SK-N-SH treated with all-trans-retinoic acid at 6 μM for 48 hours (cell line): ENCODE data around the gene B4GALT7.

ENCODE experiments used
- ATAC-seq: fragments of 200-7000 bp; cut with Tn5 transposase; 3 replicates; pipeline ENCODE4 v1.9.1; 2020; ENCODE audit warnings: mild to moderate bottlenecking, moderate library complexity
- BACH2 ChIP-seq: fragments of 250-450 bp; sonication (Bioruptor Pico); IDR thresholded peaks from 2 replicates; pipeline ENCODE4 v1.9.0; 2021; ENCODE audit warnings: mild to moderate bottlenecking, borderline replicate concordance
- ESRRG ChIP-seq: fragments of 250-450 bp; sonication (Bioruptor Pico); IDR thresholded peaks from 2 replicates; pipeline ENCODE4 v1.6.1; 2021; ENCODE audit warnings: mild to moderate bottlenecking
- GLIS3 ChIP-seq: fragments of 250-450 bp; sonication (Bioruptor Pico); IDR thresholded peaks from 2 replicates; pipeline ENCODE4 v1.5.0; 2020; ENCODE audit warnings: mild to moderate bottlenecking, moderate library complexity
- ISL1 ChIP-seq: fragments of 250-450 bp; sonication (Bioruptor Pico); IDR thresholded peaks from 2 replicates; pipeline ENCODE4 v2.1.2; 2022; ENCODE audit warnings: mild to moderate bottlenecking, moderate library complexity
- OSR1 ChIP-seq: fragments of 250-450 bp; sonication (Bioruptor Pico); IDR thresholded peaks from 2 replicates; pipeline ENCODE4 v1.8.0; 2022; ENCODE audit warnings: moderate library complexity, mild to moderate bottlenecking, inconsistent platforms
- PPARA ChIP-seq: fragments of 250-450 bp; sonication (Bioruptor Pico); IDR thresholded peaks from 2 replicates; pipeline ENCODE4 v1.5.0; 2020; ENCODE audit warnings: mild to moderate bottlenecking, borderline replicate concordance
- RARB ChIP-seq: fragments of 250-450 bp; sonication (Bioruptor Pico); IDR thresholded peaks from 2 replicates; pipeline ENCODE4 v1.8.0; 2021; ENCODE audit warnings: mild to moderate bottlenecking, moderate library complexity
- SNAI2 ChIP-seq: fragments of 250-450 bp; sonication (Bioruptor Pico); IDR thresholded peaks from 2 replicates; pipeline ENCODE4 v1.5.0; 2020; ENCODE audit warnings: mild to moderate bottlenecking, moderate library complexity
- TCF4 ChIP-seq: fragments of 250-450 bp; sonication (Bioruptor Pico); IDR thresholded peaks from 2 replicates; pipeline ENCODE4 v1.8.0; 2021; ENCODE audit warnings: mild to moderate bottlenecking, moderate library complexity, borderline replicate concordance
- ZC3H10 ChIP-seq: fragments of 250-450 bp; sonication (Bioruptor Pico); IDR thresholded peaks from 2 replicates; pipeline ENCODE4 v1.5.1; 2021; ENCODE audit warnings: mild to moderate bottlenecking, moderate library complexity
- ZFP3 ChIP-seq: fragments of 250-450 bp; sonication (Bioruptor Pico); IDR thresholded peaks from 2 replicates; pipeline ENCODE4 v1.5.0; 2020; ENCODE audit warnings: mild to moderate bottlenecking, moderate library complexity
- ZFP30 ChIP-seq: fragments of 450-650 bp; formaldehyde crosslinking; IDR thresholded peaks from 2 replicates; pipeline ENCODE4 v1.5.0; 2022; ENCODE audit warnings: mild to moderate bottlenecking, moderate library complexity
- ZNF565 ChIP-seq: fragments of 450-650 bp; formaldehyde crosslinking; conservative IDR thresholded peaks from 2 replicates; pipeline ENCODE4 v1.5.0; 2020; ENCODE audit warnings: low read depth, mild to moderate bottlenecking, moderate library complexity
- ZNF70 ChIP-seq: fragments of 450-650 bp; formaldehyde crosslinking; IDR thresholded peaks from 2 replicates; pipeline ENCODE4 v1.5.0; 2020; ENCODE audit warnings: mild to moderate bottlenecking, moderate library complexity
- ZNF8 ChIP-seq: fragments of 450-650 bp; formaldehyde crosslinking; IDR thresholded peaks from 2 replicates; pipeline ENCODE4 v1.5.0; 2020; ENCODE audit warnings: mild to moderate bottlenecking, moderate library complexity
- TF ChIP-seq, protein P1 (sequence below): fragments of 250-450 bp; sonication (Bioruptor Pico); IDR thresholded peaks from 2 replicates; pipeline ENCODE4 v1.5.1; 2020; ENCODE audit warnings: low read depth, mild to moderate bottlenecking, moderate library complexity
- TF ChIP-seq, protein P2 (sequence below): fragments of 250-450 bp; sonication (Bioruptor Pico); IDR thresholded peaks from 2 replicates; pipeline ENCODE4 v1.5.0; 2020; ENCODE audit warnings: mild to moderate bottlenecking, moderate library complexity
- TF ChIP-seq, protein P3 (sequence below): fragments of 250-450 bp; sonication (Bioruptor Pico); IDR thresholded peaks from 2 replicates; pipeline ENCODE4 v1.8.0; 2020; ENCODE audit warnings: mild to moderate bottlenecking, moderate library complexity, borderline replicate concordance
- TF ChIP-seq, protein P4 (sequence below): fragments of 250-450 bp; sonication (Bioruptor Pico); IDR thresholded peaks from 2 replicates; pipeline ENCODE4 v1.5.1; 2021; ENCODE audit warnings: mild to moderate bottlenecking, moderate library complexity
- TF ChIP-seq, protein P5 (sequence below): fragments of 250-450 bp; sonication (Bioruptor Pico); IDR thresholded peaks from 2 replicates; pipeline ENCODE4 v1.8.0; 2021; ENCODE audit warnings: low read depth, mild to moderate bottlenecking, moderate library complexity, borderline replicate concordance

The B4GALT7 gene

DNA sequence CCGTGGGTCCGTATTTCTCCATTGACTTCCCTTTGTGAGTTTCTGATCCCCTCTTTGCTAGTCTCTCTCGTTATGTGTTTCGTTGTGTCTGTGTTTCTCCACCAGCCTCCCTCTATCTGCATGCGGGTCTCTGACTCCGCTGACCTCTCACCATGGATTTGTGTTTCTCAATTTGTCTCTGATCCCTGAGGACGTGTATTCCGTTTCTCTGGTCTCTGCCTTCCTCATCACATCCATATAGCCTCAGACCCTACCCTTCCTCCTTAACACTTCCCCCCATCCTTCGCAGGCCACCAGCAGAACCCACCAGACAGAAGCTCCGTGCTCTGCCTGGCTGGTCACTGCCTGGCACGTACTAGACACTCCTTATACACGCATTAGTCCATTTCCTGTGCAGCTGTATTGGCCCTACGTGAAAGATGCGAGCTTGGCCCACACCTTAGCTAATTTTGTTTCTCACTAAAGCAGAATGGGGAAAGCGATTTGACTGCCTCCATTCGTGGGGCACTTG lies 631 bp downstream of the B4GALT7 start:
- no peak for TF ChIP-seq SNAI2
- no peak for TF ChIP-seq ZC3H10 (CRISPR knock-in tag)
- TF ChIP-seq, all 23 proteins: peak for 0
- peak; percentile 13 for ATAC-seq

DNA sequence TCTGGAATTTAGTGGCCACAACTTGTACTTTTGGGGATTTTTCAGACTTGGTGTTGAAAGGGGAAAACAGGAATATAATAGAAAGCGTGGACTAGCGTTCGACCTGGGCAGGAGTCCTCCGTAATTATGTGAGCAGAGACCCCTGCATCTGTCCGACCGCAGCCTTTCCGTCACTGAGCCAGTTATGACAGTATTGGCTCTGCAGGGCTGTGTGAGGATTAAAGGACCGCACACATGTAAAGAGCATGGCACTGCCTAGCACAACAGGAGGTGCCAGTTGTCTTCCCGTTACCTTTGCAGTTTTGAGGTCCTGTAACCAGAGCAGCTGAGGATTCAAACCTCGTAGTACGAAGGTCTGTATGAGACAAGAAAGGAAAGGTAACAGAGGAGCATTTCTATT lies 1.2 kb downstream of the B4GALT7 start:
- TF ChIP-seq SNAI2 = no peak
- no peak for TF ChIP-seq RARB (CRISPR knock-in tag)
- TF ChIP-seq ESRRG (CRISPR knock-in tag) = no peak
- TF ChIP-seq, protein P1, sequence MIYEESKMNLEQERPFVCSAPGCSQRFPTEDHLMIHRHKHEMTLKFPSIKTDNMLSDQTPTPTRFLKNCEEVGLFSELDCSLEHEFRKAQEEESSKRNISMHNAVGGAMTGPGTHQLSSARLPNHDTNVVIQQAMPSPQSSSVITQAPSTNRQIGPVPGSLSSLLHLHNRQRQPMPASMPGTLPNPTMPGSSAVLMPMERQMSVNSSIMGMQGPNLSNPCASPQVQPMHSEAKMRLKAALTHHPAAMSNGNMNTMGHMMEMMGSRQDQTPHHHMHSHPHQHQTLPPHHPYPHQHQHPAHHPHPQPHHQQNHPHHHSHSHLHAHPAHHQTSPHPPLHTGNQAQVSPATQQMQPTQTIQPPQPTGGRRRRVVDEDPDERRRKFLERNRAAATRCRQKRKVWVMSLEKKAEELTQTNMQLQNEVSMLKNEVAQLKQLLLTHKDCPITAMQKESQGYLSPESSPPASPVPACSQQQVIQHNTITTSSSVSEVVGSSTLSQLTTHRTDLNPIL = no peak
- TF ChIP-seq ZFP30 = no peak
- TF ChIP-seq PPARA (CRISPR knock-in tag) = no peak
- TF ChIP-seq ISL1 = no peak
- TF ChIP-seq OSR1 (CRISPR knock-in tag) = no peak
- TF ChIP-seq, protein P2, sequence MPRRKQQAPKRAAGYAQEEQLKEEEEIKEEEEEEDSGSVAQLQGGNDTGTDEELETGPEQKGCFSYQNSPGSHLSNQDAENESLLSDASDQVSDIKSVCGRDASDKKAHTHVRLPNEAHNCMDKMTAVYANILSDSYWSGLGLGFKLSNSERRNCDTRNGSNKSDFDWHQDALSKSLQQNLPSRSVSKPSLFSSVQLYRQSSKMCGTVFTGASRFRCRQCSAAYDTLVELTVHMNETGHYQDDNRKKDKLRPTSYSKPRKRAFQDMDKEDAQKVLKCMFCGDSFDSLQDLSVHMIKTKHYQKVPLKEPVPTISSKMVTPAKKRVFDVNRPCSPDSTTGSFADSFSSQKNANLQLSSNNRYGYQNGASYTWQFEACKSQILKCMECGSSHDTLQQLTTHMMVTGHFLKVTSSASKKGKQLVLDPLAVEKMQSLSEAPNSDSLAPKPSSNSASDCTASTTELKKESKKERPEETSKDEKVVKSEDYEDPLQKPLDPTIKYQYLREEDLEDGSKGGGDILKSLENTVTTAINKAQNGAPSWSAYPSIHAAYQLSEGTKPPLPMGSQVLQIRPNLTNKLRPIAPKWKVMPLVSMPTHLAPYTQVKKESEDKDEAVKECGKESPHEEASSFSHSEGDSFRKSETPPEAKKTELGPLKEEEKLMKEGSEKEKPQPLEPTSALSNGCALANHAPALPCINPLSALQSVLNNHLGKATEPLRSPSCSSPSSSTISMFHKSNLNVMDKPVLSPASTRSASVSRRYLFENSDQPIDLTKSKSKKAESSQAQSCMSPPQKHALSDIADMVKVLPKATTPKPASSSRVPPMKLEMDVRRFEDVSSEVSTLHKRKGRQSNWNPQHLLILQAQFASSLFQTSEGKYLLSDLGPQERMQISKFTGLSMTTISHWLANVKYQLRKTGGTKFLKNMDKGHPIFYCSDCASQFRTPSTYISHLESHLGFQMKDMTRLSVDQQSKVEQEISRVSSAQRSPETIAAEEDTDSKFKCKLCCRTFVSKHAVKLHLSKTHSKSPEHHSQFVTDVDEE (CRISPR knock-in tag) = no peak
- TF ChIP-seq, protein P3, sequence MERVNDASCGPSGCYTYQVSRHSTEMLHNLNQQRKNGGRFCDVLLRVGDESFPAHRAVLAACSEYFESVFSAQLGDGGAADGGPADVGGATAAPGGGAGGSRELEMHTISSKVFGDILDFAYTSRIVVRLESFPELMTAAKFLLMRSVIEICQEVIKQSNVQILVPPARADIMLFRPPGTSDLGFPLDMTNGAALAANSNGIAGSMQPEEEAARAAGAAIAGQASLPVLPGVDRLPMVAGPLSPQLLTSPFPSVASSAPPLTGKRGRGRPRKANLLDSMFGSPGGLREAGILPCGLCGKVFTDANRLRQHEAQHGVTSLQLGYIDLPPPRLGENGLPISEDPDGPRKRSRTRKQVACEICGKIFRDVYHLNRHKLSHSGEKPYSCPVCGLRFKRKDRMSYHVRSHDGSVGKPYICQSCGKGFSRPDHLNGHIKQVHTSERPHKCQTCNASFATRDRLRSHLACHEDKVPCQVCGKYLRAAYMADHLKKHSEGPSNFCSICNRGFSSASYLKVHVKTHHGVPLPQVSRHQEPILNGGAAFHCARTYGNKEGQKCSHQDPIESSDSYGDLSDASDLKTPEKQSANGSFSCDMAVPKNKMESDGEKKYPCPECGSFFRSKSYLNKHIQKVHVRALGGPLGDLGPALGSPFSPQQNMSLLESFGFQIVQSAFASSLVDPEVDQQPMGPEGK = no peak
- no peak for TF ChIP-seq ZNF70
- TF ChIP-seq ZFP3 (CRISPR knock-in tag) = no peak
- no peak for TF ChIP-seq ZC3H10 (CRISPR knock-in tag)
- no peak for TF ChIP-seq BACH2 (CRISPR knock-in tag)
- TF ChIP-seq GLIS3 (CRISPR knock-in tag) = no peak
- no peak for TF ChIP-seq ZNF565 (CRISPR knock-in tag)
- TF ChIP-seq, protein P4, sequence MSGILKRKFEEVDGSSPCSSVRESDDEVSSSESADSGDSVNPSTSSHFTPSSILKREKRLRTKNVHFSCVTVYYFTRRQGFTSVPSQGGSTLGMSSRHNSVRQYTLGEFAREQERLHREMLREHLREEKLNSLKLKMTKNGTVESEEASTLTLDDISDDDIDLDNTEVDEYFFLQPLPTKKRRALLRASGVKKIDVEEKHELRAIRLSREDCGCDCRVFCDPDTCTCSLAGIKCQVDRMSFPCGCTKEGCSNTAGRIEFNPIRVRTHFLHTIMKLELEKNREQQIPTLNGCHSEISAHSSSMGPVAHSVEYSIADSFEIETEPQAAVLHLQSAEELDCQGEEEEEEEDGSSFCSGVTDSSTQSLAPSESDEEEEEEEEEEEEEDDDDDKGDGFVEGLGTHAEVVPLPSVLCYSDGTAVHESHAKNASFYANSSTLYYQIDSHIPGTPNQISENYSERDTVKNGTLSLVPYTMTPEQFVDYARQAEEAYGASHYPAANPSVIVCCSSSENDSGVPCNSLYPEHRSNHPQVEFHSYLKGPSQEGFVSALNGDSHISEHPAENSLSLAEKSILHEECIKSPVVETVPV (CRISPR knock-in tag) = no peak
- no peak for ATAC-seq

DNA sequence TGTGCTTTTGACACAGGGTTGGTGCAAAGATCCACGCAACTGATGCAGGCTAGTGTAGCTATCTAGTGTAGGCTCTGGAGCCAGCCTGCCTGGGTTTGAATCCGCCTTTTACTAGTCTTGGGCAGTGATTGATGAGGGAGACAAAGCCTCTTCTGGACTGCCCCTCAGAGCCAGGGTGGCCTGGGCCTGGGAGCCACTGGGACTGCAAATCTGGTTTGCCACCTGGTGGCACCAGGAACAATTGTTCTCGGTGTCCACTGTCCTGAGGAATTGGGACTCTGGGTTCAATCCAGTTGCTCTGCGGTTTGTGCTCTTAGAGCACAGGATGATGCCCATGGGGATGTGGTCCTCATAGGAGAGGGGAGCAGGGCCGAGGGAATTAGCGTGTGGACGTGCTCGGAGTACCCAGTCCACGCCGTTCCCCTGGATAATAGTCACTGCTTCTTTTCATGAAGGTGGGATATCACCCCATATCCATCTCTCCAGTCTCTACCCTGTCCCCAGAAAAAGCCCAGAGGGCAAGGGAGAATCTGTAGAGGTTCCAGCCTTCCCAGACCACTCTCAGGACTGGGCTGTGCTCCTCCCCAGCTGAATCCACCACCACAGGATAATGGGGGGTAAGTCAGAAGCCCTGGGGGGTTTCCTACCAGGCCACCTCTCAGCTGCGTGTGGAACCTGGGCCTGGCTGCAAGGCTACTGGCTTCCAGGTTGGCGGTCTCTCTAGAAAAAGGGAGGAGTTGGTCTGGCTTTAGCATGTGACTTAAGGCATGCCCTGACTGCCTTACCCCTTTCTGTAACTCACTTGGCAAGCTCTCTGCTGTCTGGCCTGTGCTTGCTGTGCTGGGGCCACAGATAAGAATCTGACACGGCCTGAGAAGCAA lies 1.9 kb downstream of the B4GALT7 start:
- TF ChIP-seq, protein P5, sequence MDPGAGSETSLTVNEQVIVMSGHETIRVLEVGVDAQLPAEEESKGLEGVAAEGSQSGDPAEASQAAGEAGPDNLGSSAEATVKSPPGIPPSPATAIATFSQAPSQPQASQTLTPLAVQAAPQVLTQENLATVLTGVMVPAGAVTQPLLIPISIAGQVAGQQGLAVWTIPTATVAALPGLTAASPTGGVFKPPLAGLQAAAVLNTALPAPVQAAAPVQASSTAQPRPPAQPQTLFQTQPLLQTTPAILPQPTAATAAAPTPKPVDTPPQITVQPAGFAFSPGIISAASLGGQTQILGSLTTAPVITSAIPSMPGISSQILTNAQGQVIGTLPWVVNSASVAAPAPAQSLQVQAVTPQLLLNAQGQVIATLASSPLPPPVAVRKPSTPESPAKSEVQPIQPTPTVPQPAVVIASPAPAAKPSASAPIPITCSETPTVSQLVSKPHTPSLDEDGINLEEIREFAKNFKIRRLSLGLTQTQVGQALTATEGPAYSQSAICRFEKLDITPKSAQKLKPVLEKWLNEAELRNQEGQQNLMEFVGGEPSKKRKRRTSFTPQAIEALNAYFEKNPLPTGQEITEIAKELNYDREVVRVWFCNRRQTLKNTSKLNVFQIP (CRISPR knock-in tag) = no peak
- no peak for TF ChIP-seq TCF4
- TF ChIP-seq, all 23 proteins: peak for 0
- no peak for ATAC-seq

DNA sequence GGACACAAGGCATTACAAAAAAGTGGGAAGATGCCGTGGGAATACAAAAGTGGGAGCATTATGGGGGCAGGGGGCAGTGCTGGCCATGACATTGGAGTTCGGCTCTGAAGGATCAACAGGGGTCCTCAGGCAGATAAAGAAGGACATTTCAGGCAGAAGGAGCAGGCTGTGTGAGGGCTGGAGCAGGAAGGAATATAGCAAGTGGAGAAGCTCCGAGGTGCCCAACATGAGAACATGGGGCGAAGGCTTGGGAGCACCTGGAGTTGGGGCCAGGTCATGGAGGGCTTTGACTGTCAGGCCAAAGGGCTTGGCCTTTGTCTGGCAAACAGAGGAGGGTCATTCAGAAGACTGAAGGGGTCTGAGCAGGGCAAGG lies 2.5 kb downstream of the B4GALT7 start:
- ATAC-seq = no peak
- TF ChIP-seq, protein P4 (CRISPR knock-in tag) = no peak
- TF ChIP-seq, protein P5 (CRISPR knock-in tag) = no peak
- TF ChIP-seq ZFP3 (CRISPR knock-in tag) (no peak), RARB (CRISPR knock-in tag) (no peak), SNAI2 (no peak), TCF4 (no peak), ZNF8 (CRISPR knock-in tag) (no peak), ZC3H10 (CRISPR knock-in tag) (no peak), PPARA (CRISPR knock-in tag) (no peak)
- TF ChIP-seq, protein P1 = no peak
